ENCODE data around the gene TFIP11.

The TFIP11 gene

GRCh38 chr22:26446808-26447515 is 65.3 kb downstream of the TFIP11 start:
- no peak for DNase-seq

- no peak for DNase-seq
Observed at GRCh38 chr22:26445577-26446275, 66.5 kb downstream of the TFIP11 start.

GRCh38 chr22:26444777-26445176 is 67.5 kb downstream of the TFIP11 start:
- no peak for DNase-seq

DNA sequence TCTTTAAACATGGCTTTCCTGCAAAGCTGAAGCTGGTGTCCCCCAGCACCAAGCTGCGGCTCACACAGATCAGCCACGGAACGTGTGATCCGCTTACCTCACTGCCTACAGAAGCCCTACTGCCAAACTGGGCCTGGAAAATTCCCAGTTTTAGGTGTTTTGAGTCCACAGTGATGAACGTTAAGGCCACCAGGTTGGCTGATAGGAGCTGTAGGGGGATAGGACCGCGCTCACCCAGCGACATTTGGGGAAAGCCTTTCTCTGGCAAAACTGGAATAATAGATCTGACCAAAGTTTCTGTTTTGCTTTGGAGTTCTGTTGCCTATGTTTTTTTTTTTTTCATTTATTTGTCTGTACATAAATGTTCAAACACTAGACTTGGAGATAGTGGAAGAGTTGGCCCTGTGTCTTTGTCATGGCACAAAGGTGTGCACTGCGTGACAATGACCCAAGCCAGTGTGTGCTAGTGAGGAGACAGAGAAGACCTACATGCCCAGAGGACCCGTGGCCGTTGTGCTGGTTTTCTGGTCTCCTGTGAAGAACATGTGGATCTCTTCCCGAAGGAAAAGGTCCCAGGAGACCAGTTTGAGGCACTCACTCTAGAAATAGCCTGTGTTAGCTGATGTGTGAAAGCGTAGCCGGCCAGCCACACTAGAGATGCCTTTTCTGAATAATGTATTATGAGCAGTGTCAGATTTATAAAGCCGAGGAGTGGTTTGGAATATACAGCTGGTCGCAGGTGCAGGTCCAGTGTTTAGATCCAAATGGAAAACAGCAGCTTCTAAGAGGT is 68.2 kb downstream of the TFIP11 start:
- no peak for DNase-seq

GRCh38 chr22:26442086-26442756 is 70.1 kb downstream of the TFIP11 start:
- DNase-seq = no peak

Measured in CD4-positive, alpha-beta T cell treated with Interleukin-4 for 4 hours (primary cell).